Measurements from ENCODE around the gene CHCHD3. TPM values are rescaled to one million over a fixed set of nuclear protein-coding genes. Genes with fewer than 3 reads are reported as not detected.

Gene CHCHD3
- total and polyA plus RNA-seq, 7 donors, result 61.7 to 93.4 (median 63.7) TPM

DNA sequence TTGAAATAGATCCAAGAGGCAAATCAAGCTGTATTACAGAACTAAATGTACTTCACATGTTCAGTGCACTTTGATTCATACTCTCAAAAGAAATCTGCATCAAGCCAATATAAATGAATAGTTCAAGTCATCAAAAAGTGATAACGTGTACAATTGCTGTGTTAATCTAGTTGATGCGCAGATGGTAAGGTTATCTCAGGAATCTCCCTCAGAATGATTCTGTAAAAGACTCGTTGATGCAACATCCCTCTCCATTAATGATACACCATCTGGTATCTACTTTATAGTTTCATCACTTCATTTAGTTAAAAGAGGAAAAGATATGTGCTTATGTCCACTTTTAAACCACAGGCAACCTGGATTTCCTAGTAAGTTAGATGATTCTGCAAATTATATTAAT is 200.6 kb downstream of the CHCHD3 start:
- no peak for DNase-seq
- Histone ChIP-seq H3K27me3 (no peaks in the 10 kb centered on the region), H3K9me3 (no peaks in the 10 kb centered on the region), H3K4me1 (no peaks in the 10 kb centered on the region), H3K27ac (no peak overlapping the region), H3K4me3 (no peak overlapping the region), H3K36me3 (peaks cover 0 to 18% (median 2%) of the 10 kb centered on the region in 4 donors)
- WGBS, 2 donors, result 92 to 93% methylated on average over 3 of the region's 3 CpGs
- TF ChIP-seq EP300 (IDR thresholded peaks at IDR 0.05) (no peak), POLR2AphosphoS5 (IDR thresholded peaks at IDR 0.05) (no peak), POLR2A (IDR thresholded peaks at IDR 0.05) (no peak)
- TF ChIP-seq, protein P1, sequence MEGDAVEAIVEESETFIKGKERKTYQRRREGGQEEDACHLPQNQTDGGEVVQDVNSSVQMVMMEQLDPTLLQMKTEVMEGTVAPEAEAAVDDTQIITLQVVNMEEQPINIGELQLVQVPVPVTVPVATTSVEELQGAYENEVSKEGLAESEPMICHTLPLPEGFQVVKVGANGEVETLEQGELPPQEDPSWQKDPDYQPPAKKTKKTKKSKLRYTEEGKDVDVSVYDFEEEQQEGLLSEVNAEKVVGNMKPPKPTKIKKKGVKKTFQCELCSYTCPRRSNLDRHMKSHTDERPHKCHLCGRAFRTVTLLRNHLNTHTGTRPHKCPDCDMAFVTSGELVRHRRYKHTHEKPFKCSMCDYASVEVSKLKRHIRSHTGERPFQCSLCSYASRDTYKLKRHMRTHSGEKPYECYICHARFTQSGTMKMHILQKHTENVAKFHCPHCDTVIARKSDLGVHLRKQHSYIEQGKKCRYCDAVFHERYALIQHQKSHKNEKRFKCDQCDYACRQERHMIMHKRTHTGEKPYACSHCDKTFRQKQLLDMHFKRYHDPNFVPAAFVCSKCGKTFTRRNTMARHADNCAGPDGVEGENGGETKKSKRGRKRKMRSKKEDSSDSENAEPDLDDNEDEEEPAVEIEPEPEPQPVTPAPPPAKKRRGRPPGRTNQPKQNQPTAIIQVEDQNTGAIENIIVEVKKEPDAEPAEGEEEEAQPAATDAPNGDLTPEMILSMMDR (IDR thresholded peaks at IDR 0.05), result no peak
- intact Hi-C loops (cut with DNase I), result no loop called here

DNA sequence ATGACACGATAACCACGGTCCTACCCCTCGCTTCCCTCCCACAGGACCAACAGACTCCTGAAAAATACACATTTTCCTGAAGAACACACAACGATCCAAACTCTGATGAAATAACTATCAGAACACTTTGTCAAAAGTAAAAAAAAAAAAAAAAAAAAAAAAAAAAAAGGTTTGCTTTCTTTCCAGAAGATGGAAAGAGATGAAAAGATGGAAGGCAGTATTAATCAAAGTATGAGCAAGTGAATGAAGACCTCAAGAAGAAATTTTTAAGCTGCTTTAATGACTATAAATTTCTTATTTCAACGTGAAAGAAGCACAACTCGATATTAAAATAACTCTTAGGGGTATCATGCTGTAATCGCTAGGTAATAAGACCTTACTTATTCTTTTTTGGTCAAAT is 202.3 kb downstream of the CHCHD3 start:
- Histone ChIP-seq H3K36me3 (peaks cover 0 to 6% (median 2%) of the 10 kb centered on the region in 4 donors), H3K4me1 (no peaks in the 10 kb centered on the region), H3K27me3 (no peaks in the 10 kb centered on the region), H3K9me3 (no peaks in the 10 kb centered on the region), H3K27ac (no peak overlapping the region), H3K4me3 (no peak overlapping the region)
- DNase-seq, result no peak
- TF ChIP-seq EP300 (IDR thresholded peaks at IDR 0.05) (no peak), POLR2AphosphoS5 (IDR thresholded peaks at IDR 0.05) (no peak), POLR2A (IDR thresholded peaks at IDR 0.05) (no peak)
- TF ChIP-seq, protein P1 (IDR thresholded peaks at IDR 0.05), result no peak
- WGBS, 2 donors, result 97 to 98% methylated on average over 7 of the region's 7 CpGs
- intact Hi-C loops (cut with DNase I), result no loop called here

DNA sequence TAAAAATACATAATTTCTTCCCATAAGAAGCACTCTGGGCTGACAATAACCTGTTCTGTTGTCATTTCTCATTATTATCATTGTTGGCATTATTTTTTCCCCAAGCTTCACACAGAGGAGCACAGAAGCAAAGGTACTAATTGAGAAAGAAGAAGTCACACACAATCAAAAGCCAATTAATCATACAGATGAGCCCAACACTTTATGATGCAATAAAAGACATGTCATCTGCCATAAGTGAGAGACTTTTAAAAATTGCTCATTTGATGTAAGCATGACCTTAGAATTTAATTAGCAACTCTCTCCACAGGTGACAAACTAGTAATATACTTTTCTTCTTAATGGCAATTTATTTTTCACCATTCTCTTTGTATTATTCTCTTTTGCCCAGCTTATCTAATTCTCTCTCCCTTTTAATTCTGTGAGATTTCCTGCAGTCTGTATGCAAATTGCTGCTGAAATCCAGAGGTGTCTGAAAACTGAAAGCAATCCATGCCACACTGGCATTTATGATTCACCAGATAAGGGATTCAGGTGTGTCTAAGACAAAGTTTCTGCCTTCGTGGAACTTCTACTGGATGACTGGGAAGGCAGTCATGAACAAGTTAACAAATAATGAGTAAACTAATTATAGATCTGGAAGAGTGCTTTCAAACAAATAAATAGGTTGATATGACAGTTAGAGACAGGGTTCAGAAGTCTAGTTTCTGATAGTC is 203.5 kb downstream of the CHCHD3 start:
- H3K27me3 ChIP-seq, result no peaks in the 10 kb centered on the region
- TF ChIP-seq POLR2A (IDR thresholded peaks at IDR 0.05), result no peak
- TF ChIP-seq, protein P1 (IDR thresholded peaks at IDR 0.05), result no peak
- TF ChIP-seq POLR2AphosphoS5 (IDR thresholded peaks at IDR 0.05), result no peak
- TF ChIP-seq EP300 (IDR thresholded peaks at IDR 0.05), result no peak
- no peaks in the 10 kb centered on the region for H3K4me1 ChIP-seq
- WGBS, 2 donors, result 22 to 75% methylated on average over 1 of the region's 1 CpG
- no peaks in the 10 kb centered on the region for H3K9me3 ChIP-seq
- no peak for DNase-seq
- intact Hi-C loops (cut with DNase I), result no loop called here
- no peaks in the 10 kb centered on the region for H3K36me3 ChIP-seq
- no peak overlapping the region for H3K4me3 ChIP-seq
- H3K27ac ChIP-seq, result no peak overlapping the region

DNA sequence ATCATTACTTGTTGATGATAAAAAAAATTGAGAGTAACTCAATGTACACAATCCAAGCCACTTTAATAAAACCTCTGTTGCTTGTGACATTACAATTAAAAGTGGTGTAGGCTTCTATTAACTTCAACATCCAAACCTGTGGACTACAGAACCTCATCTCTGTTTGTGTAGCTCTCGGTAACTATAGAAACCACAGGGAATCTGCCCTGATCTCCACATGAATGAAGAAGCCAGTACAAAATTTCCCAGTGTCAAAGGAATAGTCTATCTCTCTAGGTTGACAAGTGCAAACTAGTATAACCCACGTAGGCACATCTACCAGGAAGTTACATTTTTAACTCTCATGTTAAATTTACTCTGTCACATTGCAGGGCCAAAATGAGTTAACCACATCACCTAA is 204.3 kb downstream of the CHCHD3 start:
- H3K4me3 ChIP-seq, result no peak overlapping the region
- DNase-seq, result no peak
- TF ChIP-seq EP300 (IDR thresholded peaks at IDR 0.05) (no peak), POLR2A (IDR thresholded peaks at IDR 0.05) (no peak), POLR2AphosphoS5 (IDR thresholded peaks at IDR 0.05) (no peak)
- TF ChIP-seq, protein P1 (IDR thresholded peaks at IDR 0.05), result no peak
- 59 to 84% methylated on average over 2 of the region's 2 CpGs for WGBS, 2 donors
- no peaks in the 10 kb centered on the region for H3K36me3 ChIP-seq
- intact Hi-C loops (cut with DNase I), result no loop called here
- H3K9me3 ChIP-seq, result no peaks in the 10 kb centered on the region
- H3K27ac ChIP-seq, result no peak overlapping the region
- no peaks in the 10 kb centered on the region for H3K4me1 ChIP-seq
- H3K27me3 ChIP-seq, result no peaks in the 10 kb centered on the region

DNA sequence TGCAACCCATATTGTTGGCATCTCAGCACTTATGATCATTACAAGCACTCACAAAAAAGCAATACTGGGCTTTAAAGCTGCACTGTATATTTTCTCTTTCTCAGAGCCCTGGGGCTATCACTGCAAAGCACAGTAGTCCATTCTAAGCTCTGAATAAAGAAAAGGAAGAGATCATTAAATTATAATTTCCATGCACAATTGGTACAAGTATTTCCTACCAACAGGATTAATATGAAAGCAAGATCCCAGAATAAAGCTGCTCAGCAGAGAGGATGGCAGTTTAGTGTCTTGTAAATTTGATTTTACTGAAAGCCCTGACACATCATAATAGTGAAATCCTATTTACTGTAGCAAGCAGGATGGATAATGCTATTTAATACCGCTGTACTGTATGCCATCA is 205.3 kb downstream of the CHCHD3 start:
- DNase-seq, result no peak
- TF ChIP-seq POLR2AphosphoS5 (IDR thresholded peaks at IDR 0.05) (no peak), POLR2A (IDR thresholded peaks at IDR 0.05) (no peak), EP300 (IDR thresholded peaks at IDR 0.05) (no peak)

More for the DNA sequence above, 205.3 kb downstream of the CHCHD3 start:
- WGBS, 2 donors, result 96 to 98% methylated on average over 1 of the region's 1 CpG
- Histone ChIP-seq H3K36me3 (no peaks in the 10 kb centered on the region), H3K9me3 (no peaks in the 10 kb centered on the region), H3K4me3 (no peak overlapping the region), H3K27me3 (no peaks in the 10 kb centered on the region), H3K4me1 (no peaks in the 10 kb centered on the region), H3K27ac (no peak overlapping the region)
- intact Hi-C loops (cut with DNase I), result no loop called here
